ENCODE data around the gene LCN10. TPM values are rescaled to one million over a fixed set of nuclear protein-coding genes. Genes with fewer than 3 reads are reported as not detected.
A peak's percentile ranks its signal among the peaks of the same experiment; 100 is the strongest.

The LCN10 gene
- total RNA-seq, 2 experiments from 2014 or later: not detected

GRCh38 chr9:136748201-136748600, 5.5 kb upstream of the LCN10 start, which contains the start of gene LCN6:
TSS of gene LCN6 (minus strand) at chr9:136748525. CDS start at chr9:136748483, 42 bp downstream.
- H3K4me1 Mint-ChIP-seq (ENCODE audit: low read depth): no peaks in the 10 kb centered on the region
- Histone ChIP-seq H3K4me3 (ENCODE audit: low read length) (no peak within 1 kb of the TSS), H3K27me3 (ENCODE audit: control insufficient read depth in 1 of 2, insufficient read depth in 2 of 2, low read length in 2 of 2) (peaks cover 0 to 3% of the 10 kb centered on the region in 2 experiments), H3K4me1 (ENCODE audit: insufficient read depth, low read length) (no peaks in the 10 kb centered on the region), H3K27ac (ENCODE audit: low read depth in 1 of 2, low read length in 2 of 2) (no peak within 1 kb of the TSS), H3K36me3 (ENCODE audit: insufficient read depth, low read length) (no peaks in the 10 kb centered on the region), H3K9me3 (ENCODE audit: control insufficient read depth in 1 of 2, insufficient read depth in 1 of 2, low read length in 2 of 2) (peaks cover 16 to 17% of the 10 kb centered on the region in 2 experiments)
- TF ChIP-seq CTCF (IDR thresholded peaks at IDR 0.05): no peak
- peaks cover 12% of the 10 kb centered on the region for H3K9me3 Mint-ChIP-seq
- ATAC-seq (ENCODE audit: poor library complexity) (no peak), DNase-seq (peak in 1 of 14 experiments; percentile 5)
- POLR2A ChIA-PET: no interaction called here
- H3K27me3 Mint-ChIP-seq: peaks cover 15% of the 10 kb centered on the region
- CTCF ChIA-PET: no interaction called here
- intact Hi-C loops (cut with DNase I, micrococcal nuclease): no loop called here
- no peak within 1 kb of the TSS for H3K4me3 Mint-ChIP-seq
- no peak within 1 kb of the TSS for H3K27ac Mint-ChIP-seq
- H3K36me3 Mint-ChIP-seq (ENCODE audit: low read depth): no peaks in the 10 kb centered on the region

DNA sequence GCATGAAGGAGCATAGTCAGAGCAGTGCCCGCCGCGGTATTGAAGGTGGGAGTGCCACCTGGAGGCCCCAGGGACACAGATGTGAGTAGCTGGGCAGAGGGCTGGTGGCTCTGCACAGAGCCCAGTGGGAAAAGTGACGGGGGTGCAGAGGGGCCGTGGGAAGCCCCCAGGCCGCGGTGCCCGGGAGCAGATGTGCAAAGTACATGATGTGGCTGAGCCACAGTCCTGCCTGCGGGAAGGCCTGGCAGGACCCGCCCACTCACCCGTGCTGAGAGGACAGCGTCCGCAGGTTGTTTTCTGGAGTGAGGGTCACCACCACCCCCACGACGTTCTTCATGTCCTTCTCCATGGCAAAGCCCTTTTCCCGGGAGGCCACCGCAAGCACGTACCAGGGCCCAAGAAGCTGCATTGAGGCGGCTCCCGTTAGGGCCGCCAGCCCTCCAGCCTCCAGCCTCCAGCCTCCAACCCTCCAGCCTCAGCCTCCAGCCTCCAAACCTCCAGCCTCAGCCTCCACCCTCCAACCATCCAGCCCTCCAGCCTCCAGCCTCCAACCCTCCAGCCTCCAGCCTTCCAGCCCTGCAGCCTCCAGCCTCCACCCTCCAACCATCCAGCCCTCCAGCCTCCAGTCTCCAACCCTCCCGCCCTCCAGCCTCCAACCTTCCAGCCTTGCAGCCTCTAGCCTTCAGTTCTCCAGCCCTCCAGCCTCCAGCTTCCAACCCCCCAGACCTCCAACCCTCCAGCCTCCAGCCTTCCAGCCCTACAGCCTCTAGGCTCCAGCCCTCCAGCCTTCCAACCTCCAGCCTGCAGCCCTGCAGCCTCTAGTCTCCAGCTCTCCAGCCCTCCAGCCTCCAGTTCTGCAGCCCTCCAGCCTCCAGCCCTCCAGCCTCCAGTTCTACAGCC, 4.7 kb upstream of the LCN10 start:
- peaks cover 9% of the 10 kb centered on the region for H3K9me3 Mint-ChIP-seq
- H3K27ac Mint-ChIP-seq: no peak overlapping the region

GRCh38 chr9:136746621-136747020, 3.9 kb upstream of the LCN10 start:
- no peak for TF ChIP-seq CTCF (IDR thresholded peaks at IDR 0.05)
- peaks cover 5% of the 10 kb centered on the region for H3K9me3 Mint-ChIP-seq
- H3K4me3 Mint-ChIP-seq: no peak overlapping the region
- H3K27ac Mint-ChIP-seq: no peak overlapping the region
- ChIA-PET POLR2A (no interaction called here), CTCF (no interaction called here)
- ATAC-seq (ENCODE audit: poor library complexity) (no peak), DNase-seq (no peak)
- Histone ChIP-seq H3K27ac (ENCODE audit: low read depth in 1 of 2, low read length in 2 of 2) (no peak overlapping the region), H3K36me3 (ENCODE audit: insufficient read depth, low read length) (no peaks in the 10 kb centered on the region), H3K27me3 (ENCODE audit: control insufficient read depth in 1 of 2, insufficient read depth in 2 of 2, low read length in 2 of 2) (peaks cover 9 to 14% of the 10 kb centered on the region in 2 experiments), H3K4me1 (ENCODE audit: insufficient read depth, low read length) (peaks cover 10% of the 10 kb centered on the region), H3K9me3 (ENCODE audit: control insufficient read depth in 1 of 2, insufficient read depth in 1 of 2, low read length in 2 of 2) (peaks cover 4 to 21% of the 10 kb centered on the region in 2 experiments), H3K4me3 (ENCODE audit: low read length) (no peak overlapping the region)
- peaks cover 5% of the 10 kb centered on the region for H3K27me3 Mint-ChIP-seq
- no peaks in the 10 kb centered on the region for H3K36me3 Mint-ChIP-seq (ENCODE audit: low read depth)
- no peaks in the 10 kb centered on the region for H3K4me1 Mint-ChIP-seq (ENCODE audit: low read depth)
- intact Hi-C loops (cut with DNase I, micrococcal nuclease): no loop called here

More for the DNA sequence above, 4.7 kb upstream of the LCN10 start:
- CTCF ChIA-PET: no interaction called here
- Histone ChIP-seq H3K27me3 (ENCODE audit: control insufficient read depth in 1 of 2, insufficient read depth in 2 of 2, low read length in 2 of 2) (peaks cover 4 to 7% of the 10 kb centered on the region in 2 experiments), H3K27ac (ENCODE audit: low read depth in 1 of 2, low read length in 2 of 2) (no peak overlapping the region), H3K36me3 (ENCODE audit: insufficient read depth, low read length) (no peaks in the 10 kb centered on the region), H3K4me3 (ENCODE audit: low read length) (no peak overlapping the region), H3K9me3 (ENCODE audit: control insufficient read depth in 1 of 2, insufficient read depth in 1 of 2, low read length in 2 of 2) (peaks cover 9 to 19% of the 10 kb centered on the region in 2 experiments), H3K4me1 (ENCODE audit: insufficient read depth, low read length) (peaks cover 2% of the 10 kb centered on the region)
- Mint-ChIP-seq H3K36me3 (ENCODE audit: low read depth) (no peaks in the 10 kb centered on the region), H3K4me1 (ENCODE audit: low read depth) (no peaks in the 10 kb centered on the region), H3K27me3 (peaks cover 10% of the 10 kb centered on the region), H3K4me3 (no peak overlapping the region)
- no peak for TF ChIP-seq CTCF (IDR thresholded peaks at IDR 0.05)
- intact Hi-C loops (cut with DNase I, micrococcal nuclease): no loop called here
- POLR2A ChIA-PET: no interaction called here
- peak in 1 of 14 experiments; percentile 4 for DNase-seq
- ATAC-seq (ENCODE audit: poor library complexity): no peak

Data from CD4-positive, alpha-beta T cell (primary cell).